Liver (tissue), 9 donors: ENCODE results near the gene CACNA1C. TPM values are rescaled to one million over a fixed set of nuclear protein-coding genes. Genes with fewer than 3 reads are reported as not detected.

Experiments
- DNase-seq: peaks from one replicate; pipeline ENCODE4 v3.0.0-alpha.2; 2017; ENCODE audit warnings: low spot score
- H3K27ac ChIP-seq, 2 donors: one replicate each; pipeline ENCODE4 v1.7.0; 2013; ENCODE audit warnings: inconsistent platforms in 2 of 2, low read length in 2 of 2, control low read depth in 1 of 2, low read depth in 1 of 2, mild to moderate bottlenecking in 1 of 2
- H3K27me3 ChIP-seq, 4 donors: one replicate each; pipeline versions ENCODE4 v1.6.1 to v1.7.0; 2013; ENCODE audit warnings: low read length in 3 of 4, inconsistent platforms in 1 of 4, mild to moderate bottlenecking in 1 of 4, moderate library complexity in 1 of 4; ENCODE audit not compliant: control insufficient read depth in 4 of 4, insufficient read depth in 4 of 4
- H3K36me3 ChIP-seq, 4 donors: one replicate each; pipeline versions ENCODE4 v1.6.1 to v1.7.0; 2013; ENCODE audit warnings: low read length in 3 of 4, mild to moderate bottlenecking in 3 of 4, low read depth in 1 of 4, moderate library complexity in 1 of 4; ENCODE audit not compliant: control insufficient read depth in 4 of 4, insufficient read depth in 3 of 4
- H3K4me1 ChIP-seq, 4 donors: one replicate each; pipeline versions ENCODE4 v1.6.1 to v1.7.0; 2013; ENCODE audit warnings: low read length in 3 of 4, mild to moderate bottlenecking in 3 of 4, moderate library complexity in 1 of 4; ENCODE audit not compliant: control insufficient read depth in 4 of 4, insufficient read depth in 4 of 4
- H3K4me3 ChIP-seq, 3 donors: one replicate each; pipeline versions ENCODE4 v1.6.1 to v1.7.0; 2013; ENCODE audit warnings: low read length in 3 of 3, control low read depth in 1 of 3, low read depth in 1 of 3, mild to moderate bottlenecking in 1 of 3
- H3K9ac ChIP-seq, 2 donors: one replicate each; pipeline ENCODE4 v1.7.0; 2013; ENCODE audit warnings: low read length in 2 of 2, mild to moderate bottlenecking in 2 of 2, moderate library complexity in 2 of 2, control low read depth in 1 of 2, low read depth in 1 of 2
- H3K9me3 ChIP-seq, 4 donors: one replicate each; pipeline versions ENCODE4 v1.6.1 to v1.7.0; 2013; ENCODE audit warnings: low read length in 3 of 4; ENCODE audit not compliant: control insufficient read depth in 4 of 4
- EGR1 ChIP-seq, 2 donors: IDR thresholded peaks; 2 replicates each; pipeline ENCODE4 v1.6.1; 2016 to 2018; ENCODE audit warnings: antibody characterized with exemption in 2 of 2, low read depth in 2 of 2
- FOXA1 ChIP-seq: IDR thresholded peaks from 2 replicates; pipeline ENCODE4 v1.6.1; 2016; ENCODE audit warnings: antibody characterized with exemption
- FOXA2 ChIP-seq: IDR thresholded peaks from 2 replicates; pipeline ENCODE4 v1.6.1; 2016; ENCODE audit warnings: antibody characterized with exemption
- GABPA ChIP-seq, 2 donors: IDR thresholded peaks in 1 of 2; conservative IDR thresholded peaks in 1 of 2; 2 replicates each; pipeline ENCODE4 v1.6.1; 2016; ENCODE audit warnings: antibody characterized with exemption in 2 of 2, mild to moderate bottlenecking in 1 of 2, moderate library complexity in 1 of 2
- HNF4A ChIP-seq, 2 donors: conservative IDR thresholded peaks; 2 replicates each; pipeline ENCODE4 v1.6.1; 2016; ENCODE audit warnings: antibody characterized with exemption in 2 of 2, mild to moderate bottlenecking in 2 of 2
- HNF4G ChIP-seq: IDR thresholded peaks from 2 replicates; pipeline ENCODE4 v1.6.1; 2016; ENCODE audit warnings: antibody characterized with exemption
- JUND ChIP-seq, 2 donors: IDR thresholded peaks; 2 replicates each; pipeline ENCODE4 v1.6.1; 2016; ENCODE audit warnings: antibody characterized with exemption in 2 of 2
- MAX ChIP-seq: IDR thresholded peaks from 2 replicates; pipeline ENCODE4 v1.6.1; 2016; ENCODE audit warnings: antibody characterized with exemption
- NR2F2 ChIP-seq: IDR thresholded peaks from 2 replicates; pipeline ENCODE4 v1.6.1; 2016; ENCODE audit warnings: antibody characterized with exemption
- RAD21 ChIP-seq, 2 donors: IDR thresholded peaks; 2 replicates each; pipeline ENCODE4 v1.6.1; 2016; ENCODE audit warnings: antibody characterized with exemption in 2 of 2, mild to moderate bottlenecking in 2 of 2
- RXRA ChIP-seq, 2 donors: IDR thresholded peaks; 2 replicates each; pipeline ENCODE4 v1.6.1; 2017 to 2018; ENCODE audit warnings: antibody characterized with exemption in 2 of 2, mild to moderate bottlenecking in 1 of 2
- SP1 ChIP-seq: IDR thresholded peaks from 2 replicates; pipeline ENCODE4 v1.6.1; 2018; ENCODE audit warnings: antibody characterized with exemption, mild to moderate bottlenecking
- TAF1 ChIP-seq: conservative IDR thresholded peaks from 2 replicates; pipeline ENCODE4 v1.6.1; 2016; ENCODE audit warnings: antibody characterized with exemption, mild to moderate bottlenecking
- YY1 ChIP-seq: IDR thresholded peaks from 2 replicates; pipeline ENCODE4 v1.6.1; 2016; ENCODE audit warnings: antibody characterized with exemption, mild to moderate bottlenecking
- ZBTB33 ChIP-seq: IDR thresholded peaks from 2 replicates; pipeline ENCODE4 v1.6.1; 2016; ENCODE audit warnings: antibody characterized with exemption
- WGBS: extraction: QIAGEN DNeasy Blood & Tissue Kit; methylation state at CpG from one replicate; pipeline ENCODE4 v1.1.7; 2013; 5-methylcytosine and 5-hydroxymethylcytosine counted together
- polyA plus RNA-seq, 2 donors: library from polyadenylated mRNA; stranded (reverse) in 1 of 2; unstranded in 1 of 2; fragments of 200-250 nt in 1 of 2; fragments of >200 nt in 1 of 2; fragmentation: Nextera tagmentation in 1 of 2; extraction: Ambion mirVana in 1 of 2; gene quantifications; one replicate each; pipeline versions ENCODE4 v1.2.1 to v1.2.3, GENCODE V29; 2013 to 2015
- total RNA-seq, 2 donors: library from RNA; depleted of rRNA; stranded (reverse); fragments of >200 nt; gene quantifications; one replicate each; pipeline ENCODE4 v1.2.3, GENCODE V29; 2014
- TF ChIP-seq, protein P1 (sequence below): IDR thresholded peaks from 2 replicates; pipeline ENCODE4 v1.6.1; 2016; ENCODE audit warnings: antibody characterized with exemption, mild to moderate bottlenecking
- TF ChIP-seq, protein P2 (sequence below): fragments of 150-350 bp; IDR thresholded peaks from 2 replicates; pipeline ENCODE4 v1.5.1; 2017; ENCODE audit warnings: improper control_type of control experiment, low read depth, low read length; ENCODE audit not compliant: missing input control
- TF ChIP-seq, protein P3 (sequence below): IDR thresholded peaks from 2 replicates; pipeline ENCODE4 v1.6.1; 2016; ENCODE audit warnings: antibody characterized with exemption
- donor health status: healthy.
- donor health status: healthy.
- donor health status: healthy.
- donor health status: healthy.
- donor health status: healthy.

CACNA1C gene
- total and polyA plus RNA-seq, 4 donors: 0.23 to 1.9 (median 0.41) TPM

DNA sequence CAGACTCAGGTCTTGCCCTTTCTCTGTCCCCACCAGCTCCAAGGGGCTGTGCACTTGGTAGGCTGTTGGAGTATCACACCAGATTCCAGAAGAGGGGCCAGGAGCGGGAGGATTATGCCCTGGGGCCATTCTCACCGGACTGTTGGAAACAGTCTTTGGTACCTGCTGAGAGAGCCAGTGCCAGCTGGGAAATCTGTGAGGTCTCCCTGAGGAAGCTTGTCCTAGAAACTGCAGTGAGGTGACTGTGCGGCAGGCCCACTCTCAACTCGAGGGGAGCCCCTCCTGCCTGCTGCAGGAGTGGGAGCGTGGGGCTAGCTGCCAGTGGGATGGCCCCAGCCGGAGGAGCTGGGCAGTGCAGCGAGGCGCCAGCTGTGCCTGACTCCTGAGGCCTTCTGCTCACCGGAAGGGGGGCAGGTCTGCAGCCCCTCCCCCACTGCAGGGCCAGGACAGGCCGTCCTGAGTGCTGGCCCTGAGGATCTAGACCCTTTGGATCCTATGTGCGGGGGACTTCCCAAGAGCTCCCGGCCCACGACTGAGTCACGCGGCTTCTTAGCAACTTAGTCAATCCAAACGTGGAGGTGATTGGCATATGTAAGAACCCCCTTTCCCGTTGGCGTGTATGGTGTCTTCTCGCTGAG lies 295.2 kb downstream of the CACNA1C start:
- no peak overlapping the region for H3K27ac ChIP-seq
- H3K27me3 ChIP-seq: peaks cover 0 to 2% (median 0%) of the 10 kb centered on the region in 4 donors
- H3K4me3 ChIP-seq: no peak overlapping the region
- H3K9me3 ChIP-seq: no peaks in the 10 kb centered on the region
- WGBS: 86% methylated on average over 19 of the region's 19 CpGs
- H3K36me3 ChIP-seq: no peaks in the 10 kb centered on the region
- TF ChIP-seq MAX (no peak), FOXA2 (no peak), SP1 (no peak), ZBTB33 (no peak), EGR1 (IDR thresholded peaks at IDR 0.05; ENCODE audit: low read depth in 2 of 2) (no peak), RXRA (IDR thresholded peaks at IDR 0.05) (no peak), HNF4A (conservative IDR thresholded peaks at IDR 0.05) (no peak), YY1 (no peak), FOXA1 (no peak), NR2F2 (no peak), HNF4G (no peak), RAD21 (IDR thresholded peaks at IDR 0.05) (no peak), TAF1 (no peak), GABPA (IDR thresholded peaks at IDR 0.05 in 1 of 2, conservative IDR thresholded peaks at IDR 0.05 in 1 of 2) (no peak)
- TF ChIP-seq, protein P1, sequence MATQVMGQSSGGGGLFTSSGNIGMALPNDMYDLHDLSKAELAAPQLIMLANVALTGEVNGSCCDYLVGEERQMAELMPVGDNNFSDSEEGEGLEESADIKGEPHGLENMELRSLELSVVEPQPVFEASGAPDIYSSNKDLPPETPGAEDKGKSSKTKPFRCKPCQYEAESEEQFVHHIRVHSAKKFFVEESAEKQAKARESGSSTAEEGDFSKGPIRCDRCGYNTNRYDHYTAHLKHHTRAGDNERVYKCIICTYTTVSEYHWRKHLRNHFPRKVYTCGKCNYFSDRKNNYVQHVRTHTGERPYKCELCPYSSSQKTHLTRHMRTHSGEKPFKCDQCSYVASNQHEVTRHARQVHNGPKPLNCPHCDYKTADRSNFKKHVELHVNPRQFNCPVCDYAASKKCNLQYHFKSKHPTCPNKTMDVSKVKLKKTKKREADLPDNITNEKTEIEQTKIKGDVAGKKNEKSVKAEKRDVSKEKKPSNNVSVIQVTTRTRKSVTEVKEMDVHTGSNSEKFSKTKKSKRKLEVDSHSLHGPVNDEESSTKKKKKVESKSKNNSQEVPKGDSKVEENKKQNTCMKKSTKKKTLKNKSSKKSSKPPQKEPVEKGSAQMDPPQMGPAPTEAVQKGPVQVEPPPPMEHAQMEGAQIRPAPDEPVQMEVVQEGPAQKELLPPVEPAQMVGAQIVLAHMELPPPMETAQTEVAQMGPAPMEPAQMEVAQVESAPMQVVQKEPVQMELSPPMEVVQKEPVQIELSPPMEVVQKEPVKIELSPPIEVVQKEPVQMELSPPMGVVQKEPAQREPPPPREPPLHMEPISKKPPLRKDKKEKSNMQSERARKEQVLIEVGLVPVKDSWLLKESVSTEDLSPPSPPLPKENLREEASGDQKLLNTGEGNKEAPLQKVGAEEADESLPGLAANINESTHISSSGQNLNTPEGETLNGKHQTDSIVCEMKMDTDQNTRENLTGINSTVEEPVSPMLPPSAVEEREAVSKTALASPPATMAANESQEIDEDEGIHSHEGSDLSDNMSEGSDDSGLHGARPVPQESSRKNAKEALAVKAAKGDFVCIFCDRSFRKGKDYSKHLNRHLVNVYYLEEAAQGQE: no peak
- TF ChIP-seq, protein P2, sequence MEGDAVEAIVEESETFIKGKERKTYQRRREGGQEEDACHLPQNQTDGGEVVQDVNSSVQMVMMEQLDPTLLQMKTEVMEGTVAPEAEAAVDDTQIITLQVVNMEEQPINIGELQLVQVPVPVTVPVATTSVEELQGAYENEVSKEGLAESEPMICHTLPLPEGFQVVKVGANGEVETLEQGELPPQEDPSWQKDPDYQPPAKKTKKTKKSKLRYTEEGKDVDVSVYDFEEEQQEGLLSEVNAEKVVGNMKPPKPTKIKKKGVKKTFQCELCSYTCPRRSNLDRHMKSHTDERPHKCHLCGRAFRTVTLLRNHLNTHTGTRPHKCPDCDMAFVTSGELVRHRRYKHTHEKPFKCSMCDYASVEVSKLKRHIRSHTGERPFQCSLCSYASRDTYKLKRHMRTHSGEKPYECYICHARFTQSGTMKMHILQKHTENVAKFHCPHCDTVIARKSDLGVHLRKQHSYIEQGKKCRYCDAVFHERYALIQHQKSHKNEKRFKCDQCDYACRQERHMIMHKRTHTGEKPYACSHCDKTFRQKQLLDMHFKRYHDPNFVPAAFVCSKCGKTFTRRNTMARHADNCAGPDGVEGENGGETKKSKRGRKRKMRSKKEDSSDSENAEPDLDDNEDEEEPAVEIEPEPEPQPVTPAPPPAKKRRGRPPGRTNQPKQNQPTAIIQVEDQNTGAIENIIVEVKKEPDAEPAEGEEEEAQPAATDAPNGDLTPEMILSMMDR: no peak
- no peak overlapping the region for H3K9ac ChIP-seq
- no peak for DNase-seq
- H3K4me1 ChIP-seq: no peaks in the 10 kb centered on the region

GRCh38 chr12:2348482-2348852 lies 295.7 kb downstream of the CACNA1C start:
- Histone ChIP-seq H3K9ac (no peak overlapping the region), H3K4me1 (no peaks in the 10 kb centered on the region), H3K36me3 (no peaks in the 10 kb centered on the region), H3K27me3 (peaks cover 0 to 2% (median 0%) of the 10 kb centered on the region in 4 donors), H3K27ac (no peak overlapping the region), H3K9me3 (no peaks in the 10 kb centered on the region), H3K4me3 (no peak overlapping the region)
- WGBS: 76% methylated on average over 11 of the region's 11 CpGs
- no peak for DNase-seq
- TF ChIP-seq MAX (no peak), TAF1 (no peak), FOXA1 (no peak), JUND (IDR thresholded peaks at IDR 0.05) (no peak), HNF4A (conservative IDR thresholded peaks at IDR 0.05) (no peak), RAD21 (IDR thresholded peaks at IDR 0.05) (no peak), YY1 (no peak), EGR1 (IDR thresholded peaks at IDR 0.05; ENCODE audit: low read depth in 2 of 2) (no peak), RXRA (IDR thresholded peaks at IDR 0.05) (no peak)
- TF ChIP-seq, protein P3, sequence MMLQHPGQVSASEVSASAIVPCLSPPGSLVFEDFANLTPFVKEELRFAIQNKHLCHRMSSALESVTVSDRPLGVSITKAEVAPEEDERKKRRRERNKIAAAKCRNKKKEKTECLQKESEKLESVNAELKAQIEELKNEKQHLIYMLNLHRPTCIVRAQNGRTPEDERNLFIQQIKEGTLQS: no peak
- TF ChIP-seq, protein P1: no peak
